ENCODE data around the gene GPN2. TPM values are rescaled to one million over a fixed set of nuclear protein-coding genes. Genes with fewer than 3 reads are reported as not detected.
A peak's percentile ranks its signal among the peaks of the same experiment; 100 is the strongest.

Gene GPN2
- total RNA-seq, 6 experiments from 2014 or later = 28.4 to 39.3 (median 36.1) TPM

DNA sequence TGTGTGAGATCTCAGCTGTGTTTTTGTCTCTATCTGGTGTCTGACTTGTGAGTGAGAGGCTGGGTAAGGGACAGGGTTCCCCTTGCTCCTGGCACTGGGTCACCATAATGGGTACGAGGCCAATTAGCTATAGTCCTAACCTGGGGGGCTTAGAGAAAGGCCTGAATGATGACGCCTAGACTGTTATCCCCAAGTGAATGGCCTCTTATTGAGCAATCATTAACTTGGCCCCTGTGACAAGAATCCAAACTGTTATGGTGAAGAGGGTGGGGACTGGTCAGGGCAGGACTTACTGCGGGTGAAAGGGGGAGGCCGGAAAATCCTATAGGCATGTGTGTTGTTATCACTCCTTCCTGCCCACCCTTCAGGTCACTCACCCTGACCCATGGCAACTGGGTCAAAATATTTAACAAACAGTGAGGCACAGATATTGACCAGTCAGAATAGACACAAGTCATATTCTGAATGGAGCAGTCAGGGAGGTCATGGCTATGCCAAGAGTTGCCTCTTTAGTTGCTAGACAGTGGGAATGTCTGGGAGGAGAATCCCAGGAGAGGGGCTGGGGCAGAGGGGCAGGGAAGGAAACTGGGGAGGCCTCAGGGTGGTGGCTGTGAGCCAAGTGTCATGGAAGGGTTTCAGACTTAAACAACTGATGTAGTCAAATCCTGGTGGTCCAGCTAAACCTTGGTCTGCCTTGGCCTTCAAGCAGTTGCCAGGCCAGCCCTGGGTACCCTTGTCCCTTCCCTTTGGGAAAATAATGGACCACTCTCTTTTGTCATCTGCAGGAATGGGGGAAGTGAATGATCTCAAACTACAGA, 20.5 kb upstream of the GPN2 start:
- H3K4me3 Mint-ChIP-seq = no peak overlapping the region

DNA sequence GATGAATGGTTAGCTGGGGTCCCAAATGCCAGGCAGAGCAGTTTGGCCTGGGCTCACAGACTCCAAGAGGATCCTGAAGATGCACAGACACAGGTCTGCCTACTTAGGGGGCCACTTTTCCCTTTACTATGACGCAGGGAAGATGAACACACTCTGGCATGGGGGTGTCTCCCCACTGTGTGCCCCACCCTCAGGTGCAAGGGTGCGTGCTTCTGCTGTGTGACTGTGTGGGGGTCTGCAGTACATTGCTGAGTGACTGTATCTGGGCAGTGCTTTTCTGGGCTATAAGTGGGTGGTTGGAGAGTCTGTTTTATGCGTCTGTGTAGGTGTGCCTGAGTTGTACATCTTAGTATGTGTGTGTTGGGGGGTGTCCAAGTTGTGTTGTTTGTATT, 19.9 kb upstream of the GPN2 start:
- Mint-ChIP-seq H3K27me3 (ENCODE audit: insufficient read depth) (peaks cover 12% of the 10 kb centered on the region), H3K36me3 (ENCODE audit: low read depth) (no peaks in the 10 kb centered on the region), H3K27ac (no peak overlapping the region), H3K4me1 (ENCODE audit: low read depth) (peaks cover 18% of the 10 kb centered on the region), H3K9me3 (no peaks in the 10 kb centered on the region), H3K4me3 (no peak overlapping the region)
- DNase-seq = no peak
- TF ChIP-seq CTCF (IDR thresholded peaks at IDR 0.05) = no peak

More for the DNA sequence above, 20.5 kb upstream of the GPN2 start:
- Mint-ChIP-seq H3K27ac (no peak overlapping the region), H3K4me1 (ENCODE audit: low read depth) (peaks cover 18% of the 10 kb centered on the region), H3K36me3 (ENCODE audit: low read depth) (no peaks in the 10 kb centered on the region), H3K9me3 (no peaks in the 10 kb centered on the region), H3K27me3 (ENCODE audit: insufficient read depth) (peaks cover 12% of the 10 kb centered on the region)
- TF ChIP-seq CTCF (IDR thresholded peaks at IDR 0.05) = no peak
- no peak for DNase-seq

- H3K9me3 Mint-ChIP-seq = no peaks in the 10 kb centered on the region
- H3K27ac Mint-ChIP-seq = peak overlapping the region; percentile 74
- no peak for TF ChIP-seq CTCF (IDR thresholded peaks at IDR 0.05)
- peaks cover 10% of the 10 kb centered on the region for H3K27me3 Mint-ChIP-seq (ENCODE audit: insufficient read depth)
- H3K4me1 Mint-ChIP-seq (ENCODE audit: low read depth) = peaks cover 18% of the 10 kb centered on the region
- peak overlapping the region; percentile 5; the same call in 1 of the 2 replicates for H3K4me3 Mint-ChIP-seq
- H3K36me3 Mint-ChIP-seq (ENCODE audit: low read depth) = no peaks in the 10 kb centered on the region
- peak; percentile 98 for DNase-seq
These were observed 17.2 kb upstream of the GPN2 start for GRCh38 chr1:26907071-26907917.

GRCh38 chr1:26900815-26901511, 10.9 kb upstream of the GPN2 start:
- peaks cover 20% of the 10 kb centered on the region for H3K36me3 Mint-ChIP-seq (ENCODE audit: low read depth)

More at GRCh38 chr1:26900815-26901511, 10.9 kb upstream of the GPN2 start:
- Mint-ChIP-seq H3K27me3 (ENCODE audit: insufficient read depth) (no peaks in the 10 kb centered on the region; the same call in 1 of the 2 replicates), H3K9me3 (no peaks in the 10 kb centered on the region), H3K4me1 (ENCODE audit: low read depth) (peaks cover 26% of the 10 kb centered on the region), H3K4me3 (peak overlapping the region; percentile 95), H3K27ac (peak overlapping the region; percentile 97)
- DNase-seq = no peak
- no peak for TF ChIP-seq CTCF (IDR thresholded peaks at IDR 0.05)
